GM06990 (cell line): Measurements from ENCODE around the gene TRIM15.

ENCODE experiments used
- DNase-seq: peaks from one replicate; pipeline ENCODE4 v3.0.0-alpha.2; 2011; ENCODE audit not compliant: insufficient read length; ENCODE audit errors: extremely low read depth
- H3K27me3 ChIP-seq: replicated peaks from 2 replicates; pipeline ENCODE4 v1.6.0; 2011; ENCODE audit warnings: low read length; ENCODE audit not compliant: control insufficient read depth, insufficient read depth
- H3K36me3 ChIP-seq: 2 replicates; pipeline ENCODE4 v1.5.1; 2011; ENCODE audit warnings: low read length; ENCODE audit not compliant: control insufficient read depth, insufficient read depth
- H3K4me3 ChIP-seq: replicated peaks from 2 replicates; pipeline ENCODE4 v1.5.1; 2011; ENCODE audit warnings: low read depth, mild to moderate bottlenecking, control low read depth, low read length
- CTCF ChIP-seq: IDR thresholded peaks from 2 replicates; pipeline ENCODE4 v1.5.1; 2011; ENCODE audit warnings: low read length, control low read depth, mild to moderate bottlenecking, inconsistent platforms; ENCODE audit not compliant: insufficient read depth, poor library complexity, severe bottlenecking

Gene TRIM15

GRCh38 chr6:30143780-30144179 lies 19.6 kb upstream of the TRIM15 start:
- no peaks in the 10 kb centered on the region; the same call in 1 of the 2 replicates for H3K27me3 ChIP-seq
- no peak for TF ChIP-seq CTCF
- H3K36me3 ChIP-seq = no peaks in the 10 kb centered on the region
- H3K4me3 ChIP-seq = no peak overlapping the region
- no peak for DNase-seq

GRCh38 chr6:30144811-30145210 lies 18.5 kb upstream of the TRIM15 start:
- Histone ChIP-seq H3K36me3 (no peaks in the 10 kb centered on the region), H3K27me3 (no peaks in the 10 kb centered on the region; the same call in 1 of the 2 replicates), H3K4me3 (no peak overlapping the region)
- no peak for DNase-seq
- TF ChIP-seq CTCF = no peak

GRCh38 chr6:30145818-30146217 lies 17.5 kb upstream of the TRIM15 start:
- no peaks in the 10 kb centered on the region; the same call in 1 of the 2 replicates for H3K27me3 ChIP-seq
- no peak overlapping the region for H3K4me3 ChIP-seq
- DNase-seq = no peak
- no peak for TF ChIP-seq CTCF
- H3K36me3 ChIP-seq = no peaks in the 10 kb centered on the region

- no peak for TF ChIP-seq CTCF
- no peaks in the 10 kb centered on the region; the same call in 1 of the 2 replicates for H3K27me3 ChIP-seq
- no peak for DNase-seq
Observed at GRCh38 chr6:30147096-30147495, 16.2 kb upstream of the TRIM15 start.

GRCh38 chr6:30149234-30149633 lies 14.1 kb upstream of the TRIM15 start:
- H3K27me3 ChIP-seq = no peaks in the 10 kb centered on the region; the same call in 1 of the 2 replicates
- H3K4me3 ChIP-seq = no peak overlapping the region
- TF ChIP-seq CTCF = no peak
- DNase-seq = no peak
- no peaks in the 10 kb centered on the region for H3K36me3 ChIP-seq

More at GRCh38 chr6:30147096-30147495, 16.2 kb upstream of the TRIM15 start:
- Histone ChIP-seq H3K36me3 (no peaks in the 10 kb centered on the region), H3K4me3 (no peak overlapping the region)
